Dermis microvascular lymphatic vessel endothelial cell (primary cell): ENCODE results near the gene TOMM5. TPM values are rescaled to one million over a fixed set of nuclear protein-coding genes. Genes with fewer than 3 reads are reported as not detected.
A peak's percentile ranks its signal among the peaks of the same experiment; 100 is the strongest.

Experiments
- DNase-seq, 2 donors: peaks; one replicate each; pipeline versions ENCODE4 v3.0.0 to v3.0.0-alpha.2; 2010; ENCODE audit warnings: low read depth in 2 of 2
- total RNA-seq: library from RNA; depleted of rRNA; stranded (reverse); fragments of >200 nt; gene quantifications from 2 replicates; pipeline ENCODE4 v1.2.1, GENCODE V29; 2014

The TOMM5 gene
- total RNA-seq, 1 donor from 2014 or later = 126 TPM

GRCh38 chr9:37563806-37564513, 28.4 kb downstream of the TOMM5 start:
- no peak for DNase-seq

DNA sequence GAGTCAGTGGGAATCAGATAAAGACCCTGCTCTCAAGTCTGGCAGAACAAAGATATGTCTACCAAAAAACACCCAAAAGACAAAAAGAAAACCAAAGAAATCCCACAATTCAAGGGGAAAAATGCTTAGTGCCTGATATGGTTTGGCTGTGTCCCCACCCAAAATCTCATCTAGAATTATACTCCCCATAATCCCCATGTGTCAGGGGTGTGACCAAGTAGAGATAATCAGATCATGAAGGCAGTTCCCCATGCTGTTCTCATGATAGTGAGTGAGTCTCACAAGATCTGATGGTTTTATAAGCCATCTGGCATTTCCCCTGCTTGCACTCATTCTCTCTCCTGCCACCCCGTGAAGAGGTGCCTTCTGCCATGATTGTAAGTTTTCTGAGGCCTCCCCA, 29.6 kb downstream of the TOMM5 start:
- no peak for DNase-seq

DNA sequence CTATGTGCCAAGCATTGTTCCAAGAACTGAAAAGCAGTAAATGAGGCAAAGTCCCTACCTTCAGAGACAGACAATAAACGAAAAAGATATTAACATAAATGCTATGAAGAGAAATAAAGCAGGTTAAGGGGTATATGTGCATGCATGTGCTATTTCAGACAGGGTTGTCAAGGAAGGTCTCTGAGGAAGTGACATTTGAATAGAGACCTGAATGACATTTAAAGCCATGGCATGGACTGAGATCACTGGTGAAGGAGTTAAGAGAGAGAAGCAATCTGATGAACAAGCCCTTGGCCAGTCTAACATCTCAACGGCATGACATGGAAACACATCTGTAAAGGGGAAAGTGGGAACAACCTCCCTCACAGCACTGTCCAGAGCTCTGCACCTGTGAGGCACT, 30.7 kb downstream of the TOMM5 start:
- DNase-seq = no peak

GRCh38 chr9:37559855-37560592, 32.4 kb downstream of the TOMM5 start:
- DNase-seq = no peak

- DNase-seq = no peak
Observed at GRCh38 chr9:37559125-37559524, 33.3 kb downstream of the TOMM5 start.

GRCh38 chr9:37555786-37556185, 36.6 kb downstream of the TOMM5 start:
- DNase-seq = no peak

DNA sequence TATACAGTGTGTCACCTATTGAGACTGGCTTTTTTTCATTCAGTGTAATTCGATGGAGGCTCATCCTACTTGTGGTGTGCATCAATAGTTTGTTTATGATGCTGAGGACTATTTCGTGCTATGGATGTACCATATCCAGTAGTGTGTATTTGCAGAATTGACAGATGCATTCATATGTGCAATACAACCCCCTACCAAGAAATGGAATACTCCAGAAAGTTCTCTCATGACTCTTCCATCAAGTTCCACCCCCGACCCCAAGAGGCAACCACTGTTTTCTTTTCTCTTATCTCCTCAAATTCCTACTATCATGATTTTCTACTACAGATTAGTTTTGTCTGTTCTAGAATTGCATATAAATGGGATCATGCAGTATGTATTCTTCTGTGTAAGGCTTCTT, 38.1 kb downstream of the TOMM5 start:
- no peak for DNase-seq

GRCh38 chr9:37551888-37552287, 40.5 kb downstream of the TOMM5 start:
- no peak for DNase-seq

DNA sequence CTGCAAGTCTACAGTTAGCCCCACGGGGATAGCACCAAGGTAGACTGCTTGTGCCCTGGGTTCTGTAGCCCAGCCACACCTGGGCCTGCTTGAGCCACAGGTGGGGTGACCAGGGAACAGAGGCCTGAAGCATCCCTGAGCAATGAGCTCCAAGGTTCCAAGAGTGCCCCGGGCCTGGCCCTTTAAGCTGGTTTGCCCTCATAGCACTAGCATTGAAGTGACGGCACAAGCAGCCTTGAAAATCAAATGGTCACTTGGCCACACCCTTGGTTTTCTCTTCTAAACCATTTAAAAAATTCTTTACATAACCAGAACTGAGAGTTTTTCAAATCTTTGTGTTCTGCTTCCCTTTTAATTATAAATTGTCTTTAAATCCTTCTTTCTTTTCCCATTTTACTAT, 40.9 kb downstream of the TOMM5 start:
- DNase-seq = no peak

DNA sequence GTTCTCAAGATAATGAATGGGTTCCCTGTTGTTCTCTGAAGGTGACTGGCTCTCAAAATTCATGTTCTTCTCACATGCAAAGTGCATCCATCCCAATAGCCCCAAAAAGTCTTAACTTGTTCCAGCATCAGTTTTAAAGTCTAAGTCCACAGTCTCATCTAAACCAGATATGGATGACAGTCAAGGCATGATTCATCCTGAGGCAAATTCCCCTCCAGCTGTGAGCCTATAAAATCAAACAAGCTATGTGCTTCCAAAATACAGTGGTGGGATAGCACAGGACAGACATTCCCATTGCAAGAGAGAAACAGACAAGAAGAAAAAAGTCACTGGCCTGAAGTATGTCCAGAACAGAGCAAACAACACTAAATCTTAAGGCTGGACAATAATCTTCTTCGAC, 41.6 kb downstream of the TOMM5 start:
- no peak for DNase-seq

- no peak for DNase-seq
Observed at GRCh38 chr9:37549527-37549926, 42.9 kb downstream of the TOMM5 start.

DNA sequence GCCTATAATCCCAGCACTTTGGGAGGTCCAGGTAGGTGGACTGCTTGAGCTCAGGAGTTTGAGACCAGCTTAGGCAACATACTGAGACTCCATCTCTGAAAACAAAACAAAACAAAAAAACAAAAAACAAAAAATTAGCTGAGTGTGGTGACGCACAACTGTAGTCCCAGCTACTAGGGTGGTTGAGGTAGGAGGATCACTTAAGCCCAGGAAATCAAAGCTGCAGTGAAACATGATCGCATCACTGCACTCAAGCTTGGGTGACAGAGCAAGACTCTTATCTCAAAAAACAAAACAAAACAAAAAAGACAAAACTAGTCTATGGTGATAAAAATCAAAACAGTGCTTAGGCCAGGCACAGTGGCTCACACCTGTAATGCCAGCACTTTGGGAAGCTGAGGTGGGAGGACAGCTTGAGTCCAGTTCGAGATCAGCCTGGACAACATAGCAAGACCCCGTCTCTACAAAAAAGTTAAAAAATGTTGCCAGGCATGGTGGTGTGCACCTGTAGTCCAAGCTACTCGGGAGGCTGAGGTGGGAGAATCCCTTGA, 45.0 kb downstream of the TOMM5 start:
- no peak for DNase-seq

GRCh38 chr9:37543468-37543867, 48.9 kb downstream of the TOMM5 start:
- DNase-seq = no peak

DNA sequence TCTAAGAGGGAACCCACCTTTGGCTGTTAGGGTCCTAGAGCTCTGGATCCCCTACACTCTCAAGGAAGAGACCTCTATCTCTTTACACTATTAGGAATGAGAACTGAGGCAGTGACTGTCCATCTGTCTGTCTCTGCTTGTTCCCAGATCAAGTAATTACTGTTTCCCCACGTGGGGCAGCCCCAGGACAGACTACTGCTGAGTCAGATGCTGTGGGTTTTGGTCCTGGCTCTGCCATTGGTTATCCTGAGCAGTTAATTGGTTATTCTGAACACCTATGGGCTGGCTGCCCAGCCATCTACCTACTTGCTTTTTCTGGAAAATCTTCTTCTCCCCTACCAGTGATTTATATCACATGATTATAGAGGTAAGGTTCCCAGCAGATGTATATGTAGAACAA, 49.5 kb downstream of the TOMM5 start:
- no peak for DNase-seq

DNA sequence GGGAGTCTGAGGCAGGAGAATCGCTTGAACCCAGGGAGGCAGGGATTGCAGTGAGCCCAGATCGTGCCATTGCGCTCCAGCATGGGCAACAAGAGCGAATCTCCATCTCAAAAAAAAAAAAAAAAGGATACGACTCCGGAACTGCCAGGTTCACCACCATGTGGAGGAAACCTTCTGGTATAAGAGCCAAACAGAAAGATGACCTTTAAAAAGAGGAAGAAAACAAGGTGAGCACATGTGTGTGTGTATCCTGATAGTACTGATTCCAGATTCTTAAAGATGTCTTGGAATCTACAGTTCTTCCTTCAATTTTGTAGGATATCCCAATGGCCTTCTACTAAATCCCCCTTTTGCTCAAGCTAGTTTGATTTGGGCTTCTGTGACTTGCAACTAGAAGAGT, 49.9 kb downstream of the TOMM5 start:
- DNase-seq = no peak

GRCh38 chr9:37541465-37541864, 50.9 kb downstream of the TOMM5 start:
- no peak for DNase-seq

- DNase-seq = peak in 1 of 2 donors; percentile 4
Observed at GRCh38 chr9:37540634-37541033, 51.8 kb downstream of the TOMM5 start.

- no peak for DNase-seq
Observed at GRCh38 chr9:37539634-37540033, 52.8 kb downstream of the TOMM5 start.

Other genes with a start within 250 kb of the TOMM5 start
- gene GRHPR, start 169.9 kb downstream of the TOMM5 start, total RNA-seq = 97.1 and 122 TPM in 2 replicates
- 8.9 and 11.8 TPM in 2 replicates for gene ZBTB5, start 127.1 kb downstream of the TOMM5 start, total RNA-seq
- gene POLR1E, start 106.6 kb downstream of the TOMM5 start, total RNA-seq = 10.6 and 12.2 TPM in 2 replicates
- gene FBXO10, start 16.2 kb downstream of the TOMM5 start, total RNA-seq = 9.1 and 17.6 TPM in 2 replicates
- not detected in 2 replicates for gene FRMPD1, start 58.4 kb upstream of the TOMM5 start, total RNA-seq
- gene TRMT10B, start 161.2 kb upstream of the TOMM5 start, total RNA-seq = 1.0 and 1.1 TPM in 2 replicates
- 16.7 and 26.0 TPM in 2 replicates for gene EXOSC3, start 192.5 kb upstream of the TOMM5 start, total RNA-seq
- 12.3 and 23.4 TPM in 2 replicates for gene DCAF10, start 208.2 kb upstream of the TOMM5 start, total RNA-seq